A549 (cell line): ENCODE measurements around the gene BAAT.

Source experiments
- BHLHE40 ChIP-seq: IDR thresholded peaks from 2 replicates; pipeline ENCODE4 v1.6.1; 2012; ENCODE audit warnings: low read depth, low read length, inconsistent platforms
- CBX8 ChIP-seq: fragments of 200-600 bp; sonication (generic); IDR thresholded peaks from 2 replicates; pipeline ENCODE4 v1.6.1; 2016
- POLR2A ChIP-seq: IDR thresholded peaks from 2 replicates; pipeline ENCODE4 v1.6.1; 2012; ENCODE audit warnings: mild to moderate bottlenecking, low read length
- RNF2 ChIP-seq: fragments of 200-600 bp; sonication (generic); IDR thresholded peaks from 2 replicates; pipeline ENCODE4 v1.6.1; 2016; ENCODE audit warnings: low read depth, mild to moderate bottlenecking, antibody characterized with exemption, moderate library complexity, borderline replicate concordance
- TF ChIP-seq, protein P1 (sequence below): fragments of >200 bp; sonication (Bioruptor Twin); formaldehyde crosslinking; IDR thresholded peaks from 3 replicates; pipeline ENCODE4 v1.5.1; 2016

DNA sequence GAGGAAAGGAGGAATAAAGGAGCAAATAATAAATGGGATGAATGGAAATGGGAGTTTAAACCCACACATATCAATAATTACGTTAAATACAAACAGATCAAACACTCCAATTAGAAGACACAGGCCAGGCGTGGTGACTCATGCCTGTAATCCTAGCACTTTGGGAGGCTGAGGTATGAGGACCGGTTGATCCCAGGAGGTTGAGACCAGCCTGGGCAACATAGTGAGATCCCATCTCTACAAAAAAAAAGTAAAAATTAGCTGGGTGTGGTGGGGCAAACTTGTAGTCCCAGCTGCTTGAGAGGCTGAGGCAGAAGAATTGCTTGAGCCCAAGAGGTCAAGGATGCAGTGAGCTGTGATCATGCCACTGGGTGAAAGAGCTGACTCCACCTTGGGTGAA lies 3.7 kb downstream of the BAAT start:
- TF ChIP-seq BHLHE40, result no peak
- TF ChIP-seq, protein P1, sequence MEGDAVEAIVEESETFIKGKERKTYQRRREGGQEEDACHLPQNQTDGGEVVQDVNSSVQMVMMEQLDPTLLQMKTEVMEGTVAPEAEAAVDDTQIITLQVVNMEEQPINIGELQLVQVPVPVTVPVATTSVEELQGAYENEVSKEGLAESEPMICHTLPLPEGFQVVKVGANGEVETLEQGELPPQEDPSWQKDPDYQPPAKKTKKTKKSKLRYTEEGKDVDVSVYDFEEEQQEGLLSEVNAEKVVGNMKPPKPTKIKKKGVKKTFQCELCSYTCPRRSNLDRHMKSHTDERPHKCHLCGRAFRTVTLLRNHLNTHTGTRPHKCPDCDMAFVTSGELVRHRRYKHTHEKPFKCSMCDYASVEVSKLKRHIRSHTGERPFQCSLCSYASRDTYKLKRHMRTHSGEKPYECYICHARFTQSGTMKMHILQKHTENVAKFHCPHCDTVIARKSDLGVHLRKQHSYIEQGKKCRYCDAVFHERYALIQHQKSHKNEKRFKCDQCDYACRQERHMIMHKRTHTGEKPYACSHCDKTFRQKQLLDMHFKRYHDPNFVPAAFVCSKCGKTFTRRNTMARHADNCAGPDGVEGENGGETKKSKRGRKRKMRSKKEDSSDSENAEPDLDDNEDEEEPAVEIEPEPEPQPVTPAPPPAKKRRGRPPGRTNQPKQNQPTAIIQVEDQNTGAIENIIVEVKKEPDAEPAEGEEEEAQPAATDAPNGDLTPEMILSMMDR, result no peak
- TF ChIP-seq CBX8, result no peak
- TF ChIP-seq RNF2, result no peak
- TF ChIP-seq POLR2A, result no peak
